Measurements from ENCODE around the gene ASB10. TPM values are rescaled to one million over a fixed set of nuclear protein-coding genes. Genes with fewer than 3 reads are reported as not detected.

Gene ASB10
- total RNA-seq, 2 experiments from 2014 or later, result not detected

Other genes with a start within 250 kb of the ASB10 start
- under 1 TPM; 0.22 to 0.45 TPM for gene KCNH2, start 208.9 kb downstream of the ASB10 start, total RNA-seq
- gene NOS3, start 196.2 kb downstream of the ASB10 start, total RNA-seq, result 1 to 10 TPM; 5.8 to 6.1 TPM
- 10 to 100 TPM; 12.3 TPM for gene ATG9B, start 162.8 kb downstream of the ASB10 start, total RNA-seq
- gene ABCB8, start 158.8 kb downstream of the ASB10 start, total RNA-seq, result 10 to 100 TPM; 34.3 to 37.6 TPM
- gene ASIC3, start 138.7 kb downstream of the ASB10 start, total RNA-seq, result 1 to 10 TPM; 2.7 to 3.2 TPM
- gene CDK5, start 129.4 kb downstream of the ASB10 start, total RNA-seq, result 10 to 100 TPM; 13.3 to 16.0 TPM
- gene SLC4A2, start 127.7 kb downstream of the ASB10 start, total RNA-seq, result 10 to 100 TPM; 66.5 to 69.1 TPM
- gene FASTK, start 106.4 kb downstream of the ASB10 start, total RNA-seq, result 10 to 100 TPM; 65.9 to 68.7 TPM
- gene TMUB1, start 103.8 kb downstream of the ASB10 start, total RNA-seq, result 10 to 100 TPM; 59.2 to 59.3 TPM
- gene AGAP3, start 100.8 kb downstream of the ASB10 start, total RNA-seq, result 10 to 100 TPM; 24.8 to 25.3 TPM
- gene GBX1, start 19.6 kb downstream of the ASB10 start, total RNA-seq, result not detected
- gene H2BK1, start 23.2 kb upstream of the ASB10 start, total RNA-seq, result not detected
- gene ABCF2, start 40.0 kb upstream of the ASB10 start, total RNA-seq, result 10 to 100 TPM; 85.2 to 87.5 TPM
- gene CHPF2, start 45.2 kb upstream of the ASB10 start, total RNA-seq, result 10 to 100 TPM; 24.5 to 25.1 TPM
- 1 to 10 TPM; 4.1 to 4.3 TPM for gene SMARCD3, start 61.4 kb upstream of the ASB10 start, total RNA-seq
- 10 to 100 TPM; 51.2 to 51.6 TPM for gene NUB1, start 154.6 kb upstream of the ASB10 start, total RNA-seq
- gene WDR86, start 222.8 kb upstream of the ASB10 start, total RNA-seq, result not detected